Measurements from ENCODE around the gene VPS8.

- TF ChIP-seq POLR2A (IDR thresholded peaks at IDR 0.05; ENCODE audit: low read length) (no peak), GATA1 (IDR thresholded peaks at IDR 0.05; ENCODE audit: low read depth, low read length) (no peak)
These were observed 250.2 kb downstream of the VPS8 start for GRCh38 chr3:185062191-185062590.

Measured in erythroblast (primary cell).